ENCODE data around the gene SECISBP2.

DNA sequence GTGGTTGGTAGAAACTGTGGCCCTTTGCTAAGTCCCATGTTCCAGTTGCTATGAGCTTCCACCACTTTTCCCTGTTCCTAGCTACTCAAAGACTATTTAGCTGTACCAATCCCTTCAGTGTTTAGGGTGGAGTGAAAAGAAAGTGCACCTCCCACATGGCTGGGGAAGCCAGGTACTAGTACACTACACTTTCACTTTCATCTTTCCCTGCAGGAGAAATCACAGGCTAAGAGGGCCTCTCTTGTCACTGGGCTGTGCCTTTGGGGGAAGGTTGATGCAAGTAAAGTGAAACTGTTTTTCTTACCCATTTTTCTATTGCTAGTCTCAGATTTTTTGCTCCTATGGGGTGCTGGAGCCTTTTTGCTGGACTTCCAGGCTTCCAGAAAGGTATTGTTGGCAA, 40.8 kb upstream of the SECISBP2 start:
- no peak for TF ChIP-seq POLR2A (IDR thresholded peaks at IDR 0.05)
- TF ChIP-seq, protein P1, sequence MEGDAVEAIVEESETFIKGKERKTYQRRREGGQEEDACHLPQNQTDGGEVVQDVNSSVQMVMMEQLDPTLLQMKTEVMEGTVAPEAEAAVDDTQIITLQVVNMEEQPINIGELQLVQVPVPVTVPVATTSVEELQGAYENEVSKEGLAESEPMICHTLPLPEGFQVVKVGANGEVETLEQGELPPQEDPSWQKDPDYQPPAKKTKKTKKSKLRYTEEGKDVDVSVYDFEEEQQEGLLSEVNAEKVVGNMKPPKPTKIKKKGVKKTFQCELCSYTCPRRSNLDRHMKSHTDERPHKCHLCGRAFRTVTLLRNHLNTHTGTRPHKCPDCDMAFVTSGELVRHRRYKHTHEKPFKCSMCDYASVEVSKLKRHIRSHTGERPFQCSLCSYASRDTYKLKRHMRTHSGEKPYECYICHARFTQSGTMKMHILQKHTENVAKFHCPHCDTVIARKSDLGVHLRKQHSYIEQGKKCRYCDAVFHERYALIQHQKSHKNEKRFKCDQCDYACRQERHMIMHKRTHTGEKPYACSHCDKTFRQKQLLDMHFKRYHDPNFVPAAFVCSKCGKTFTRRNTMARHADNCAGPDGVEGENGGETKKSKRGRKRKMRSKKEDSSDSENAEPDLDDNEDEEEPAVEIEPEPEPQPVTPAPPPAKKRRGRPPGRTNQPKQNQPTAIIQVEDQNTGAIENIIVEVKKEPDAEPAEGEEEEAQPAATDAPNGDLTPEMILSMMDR (IDR thresholded peaks at IDR 0.05): no peak
